Urothelium cell line (cell line): Measurements from ENCODE around the gene NUS1.
"Not testable (repeated sequence)": the region's sequence is repeated elsewhere in the genome, so short reads cannot be mapped to it uniquely, and the experiment has no call there.

Experiments used
- DNase-seq: peaks from one replicate; pipeline ENCODE4 v3.0.0; 2011; ENCODE audit warnings: low spot score, mixed read lengths
- FAIRE-seq: peaks from 2 replicates; lab custom pipeline; 2011; peaks lifted over from hg19 to GRCh38; lab: Jason Lieb, UNC

Gene NUS1

GRCh38 chr6:117674991-117675657, at the start of gene NUS1:
Gene NUS1, plus strand, starts transcription at chr6:117675469. Its CDS starts 202 bp downstream, at chr6:117675671.
- DNase-seq: peak; percentile 93
- FAIRE-seq: no peak

DNA sequence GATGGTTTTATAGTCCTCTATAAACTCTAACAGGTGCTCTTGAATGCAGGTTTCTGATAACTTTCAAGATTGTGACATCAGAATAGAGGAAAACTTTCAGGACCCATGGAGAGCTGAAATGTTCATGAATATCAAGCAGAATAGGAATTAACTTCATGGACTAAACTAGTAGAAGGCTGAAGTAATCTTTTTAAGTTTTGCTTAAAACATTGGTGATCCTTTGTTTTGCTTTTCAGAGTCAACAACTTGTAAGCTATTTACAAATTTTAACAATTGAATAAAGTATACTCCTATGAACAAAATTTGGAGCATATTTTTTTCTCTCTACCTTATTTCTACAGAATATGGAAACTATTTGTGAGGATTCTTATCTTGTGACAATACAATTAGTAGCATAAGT, 47.7 kb upstream of the NUS1 start:
- FAIRE-seq: no peak

GRCh38 chr6:117629119-117629660, 46.1 kb upstream of the NUS1 start:
- no peak for FAIRE-seq
- DNase-seq: no peak

More for the DNA sequence above, 47.7 kb upstream of the NUS1 start:
- DNase-seq: no peak

DNA sequence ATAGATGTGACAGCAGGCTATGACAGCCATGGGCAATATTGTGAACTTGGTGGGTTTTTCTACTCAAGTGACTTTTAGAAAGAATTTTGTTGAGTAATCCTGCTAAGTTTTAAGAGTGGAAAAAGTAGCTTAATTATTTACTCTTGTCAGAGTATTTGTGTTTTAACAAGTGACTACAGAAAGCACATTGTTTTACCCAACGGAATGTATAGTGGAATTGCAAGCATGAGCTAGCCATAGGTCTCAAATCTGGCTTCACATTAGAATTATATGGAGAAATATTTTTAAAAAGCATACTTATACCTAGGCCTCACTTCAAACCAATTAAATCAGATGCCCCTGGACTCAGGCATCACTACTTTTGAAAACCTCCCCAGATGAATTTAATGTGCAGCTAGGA, 37.5 kb upstream of the NUS1 start:
- FAIRE-seq: no peak
- DNase-seq: no peak

DNA sequence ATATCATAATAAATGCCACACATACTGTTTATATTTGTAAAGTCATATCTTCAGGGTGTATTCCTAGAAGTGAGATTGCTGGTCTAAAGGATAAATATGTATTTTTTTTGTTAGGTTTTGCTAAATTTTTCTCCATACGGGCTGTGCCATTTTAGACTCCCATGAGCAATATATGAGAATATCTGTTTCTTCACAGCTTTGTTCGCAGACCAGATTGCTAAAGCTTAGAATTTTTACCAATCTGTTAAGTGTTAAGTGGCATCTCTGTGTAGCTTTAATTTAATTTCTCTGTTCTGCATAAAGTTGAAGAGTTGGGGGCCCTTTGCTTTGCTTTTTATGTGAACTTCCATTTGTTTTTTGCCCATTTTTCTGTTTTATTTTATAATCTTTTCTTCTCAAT, 32.3 kb upstream of the NUS1 start:
- DNase-seq (no peak), FAIRE-seq (no peak)

DNA sequence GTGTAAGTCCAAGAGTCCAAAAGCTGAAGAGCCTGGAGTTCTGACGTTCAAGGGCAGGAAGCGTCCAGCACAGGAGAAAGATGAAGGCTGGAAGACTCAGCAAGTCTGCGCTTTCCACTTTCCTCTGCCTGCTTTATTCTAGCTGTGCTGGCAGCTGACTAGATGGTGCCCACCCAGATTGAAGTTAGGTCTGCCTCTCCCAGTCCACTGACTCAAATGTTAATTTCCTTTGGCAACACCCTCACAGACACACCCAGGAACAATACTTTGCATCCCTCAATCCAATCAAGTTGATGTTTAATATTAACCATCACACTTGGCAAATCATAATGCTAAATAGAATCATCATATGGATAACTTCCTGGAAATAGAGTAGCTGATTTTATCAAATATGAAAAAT, 23.3 kb upstream of the NUS1 start:
- DNase-seq, FAIRE-seq: not testable (repeated sequence)

DNA sequence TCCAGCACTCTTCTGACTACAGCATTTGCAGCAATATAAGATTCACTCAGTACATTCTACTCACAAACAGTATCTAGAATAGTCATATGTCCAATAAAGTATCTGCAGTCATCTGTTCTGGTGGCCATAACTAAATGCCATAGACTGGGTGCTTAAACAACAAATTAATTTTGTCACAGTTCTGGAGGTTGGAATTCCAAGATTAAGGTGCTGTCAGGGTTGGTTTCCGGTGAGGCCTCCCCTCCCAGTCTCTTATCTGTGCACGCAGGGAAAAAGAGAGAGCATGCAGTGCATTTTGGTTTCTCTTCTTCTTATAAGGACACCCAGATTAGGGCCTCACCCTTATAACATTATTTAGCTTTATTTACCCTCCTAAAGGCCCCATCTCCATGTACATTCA, 21.3 kb upstream of the NUS1 start:
- DNase-seq: no peak
- no peak for FAIRE-seq

GRCh38 chr6:117655380-117655779, 19.9 kb upstream of the NUS1 start:
- FAIRE-seq (no peak), DNase-seq (no peak)

DNA sequence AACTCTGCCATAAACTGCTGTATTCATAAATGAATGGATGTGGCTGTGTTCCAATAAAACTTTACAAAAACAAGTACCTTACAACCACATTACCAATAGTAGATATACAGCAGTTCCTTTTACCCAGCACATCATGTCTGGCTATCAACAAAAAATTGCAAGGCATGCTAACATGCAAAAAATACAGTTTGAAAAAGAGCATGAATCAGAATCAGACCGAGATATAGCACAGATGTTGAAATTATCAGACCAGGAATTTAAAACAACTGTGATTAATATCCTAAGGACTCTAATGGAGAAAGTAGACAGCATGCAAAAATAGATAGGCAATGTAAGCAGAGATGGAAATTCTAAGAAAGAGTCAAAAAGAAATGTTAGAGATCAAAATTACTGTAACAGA, 8.4 kb upstream of the NUS1 start:
- DNase-seq (no peak), FAIRE-seq (no peak)

DNA sequence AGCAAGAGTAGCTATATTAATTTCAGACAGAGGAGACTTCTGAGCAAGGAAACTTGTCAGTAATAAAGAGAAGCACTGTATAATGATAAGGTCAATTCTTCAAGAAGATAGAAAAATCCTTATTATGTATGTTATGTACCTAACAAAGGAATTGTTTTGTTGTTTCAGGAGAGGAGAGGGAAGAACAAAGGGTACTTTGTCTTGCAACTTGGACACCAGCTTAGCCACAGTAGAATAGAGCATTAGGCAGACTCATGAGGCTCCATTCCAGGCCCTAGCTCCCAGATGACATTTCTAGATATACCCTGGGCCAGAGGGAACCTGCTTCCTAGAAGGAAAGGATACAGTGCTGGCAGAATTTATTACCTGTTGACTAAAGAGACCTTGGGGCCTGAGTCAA, 6.5 kb upstream of the NUS1 start:
- no peak for DNase-seq
- FAIRE-seq: no peak

DNA sequence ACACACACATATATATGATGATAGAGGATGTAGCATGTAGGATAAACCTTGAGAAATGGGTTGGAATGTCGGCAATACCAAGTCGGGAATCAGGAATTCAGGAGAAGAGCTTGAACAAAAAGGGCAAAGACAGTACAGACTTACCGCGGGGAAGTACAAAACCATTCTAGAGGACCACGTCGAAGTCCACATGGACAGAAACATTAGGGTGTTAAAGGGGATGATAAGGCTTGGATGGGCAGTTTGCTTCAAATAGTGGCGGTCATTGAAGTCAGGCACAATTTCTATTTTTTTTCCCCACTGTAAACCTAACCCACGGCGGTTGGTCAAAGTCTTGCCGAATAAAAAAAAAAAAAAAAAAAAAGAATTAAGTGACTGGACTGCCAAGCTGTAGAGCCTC, 766 bp upstream of the NUS1 start:
- FAIRE-seq: no peak
- no peak for DNase-seq

DNA sequence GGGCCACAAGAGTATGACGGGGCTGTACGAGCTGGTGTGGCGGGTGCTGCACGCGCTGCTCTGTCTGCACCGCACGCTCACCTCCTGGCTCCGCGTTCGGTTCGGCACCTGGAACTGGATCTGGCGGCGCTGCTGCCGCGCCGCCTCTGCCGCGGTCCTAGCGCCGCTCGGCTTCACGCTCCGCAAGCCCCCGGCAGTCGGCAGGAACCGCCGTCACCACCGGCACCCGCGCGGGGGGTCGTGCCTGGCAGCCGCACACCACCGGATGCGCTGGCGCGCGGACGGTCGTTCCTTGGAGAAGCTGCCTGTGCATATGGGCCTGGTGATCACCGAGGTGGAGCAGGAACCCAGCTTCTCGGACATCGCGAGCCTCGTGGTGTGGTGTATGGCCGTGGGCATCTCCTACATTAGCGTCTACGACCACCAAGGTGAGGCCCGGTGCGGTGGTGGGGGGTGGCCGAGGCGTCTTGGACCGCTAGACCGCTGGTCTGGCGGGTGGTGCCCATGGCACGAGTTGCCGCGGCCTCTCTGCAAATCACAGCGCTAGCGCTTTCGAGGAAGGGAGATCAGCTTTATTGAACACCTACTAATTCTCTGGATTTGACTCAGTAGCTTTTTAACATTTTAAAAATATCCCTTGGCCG, 511 bp downstream of the NUS1 start:
- not testable (repeated sequence) for DNase-seq, FAIRE-seq

GRCh38 chr6:117676577-117677218, 1.4 kb downstream of the NUS1 start:
- DNase-seq (no peak), FAIRE-seq (no peak)

DNA sequence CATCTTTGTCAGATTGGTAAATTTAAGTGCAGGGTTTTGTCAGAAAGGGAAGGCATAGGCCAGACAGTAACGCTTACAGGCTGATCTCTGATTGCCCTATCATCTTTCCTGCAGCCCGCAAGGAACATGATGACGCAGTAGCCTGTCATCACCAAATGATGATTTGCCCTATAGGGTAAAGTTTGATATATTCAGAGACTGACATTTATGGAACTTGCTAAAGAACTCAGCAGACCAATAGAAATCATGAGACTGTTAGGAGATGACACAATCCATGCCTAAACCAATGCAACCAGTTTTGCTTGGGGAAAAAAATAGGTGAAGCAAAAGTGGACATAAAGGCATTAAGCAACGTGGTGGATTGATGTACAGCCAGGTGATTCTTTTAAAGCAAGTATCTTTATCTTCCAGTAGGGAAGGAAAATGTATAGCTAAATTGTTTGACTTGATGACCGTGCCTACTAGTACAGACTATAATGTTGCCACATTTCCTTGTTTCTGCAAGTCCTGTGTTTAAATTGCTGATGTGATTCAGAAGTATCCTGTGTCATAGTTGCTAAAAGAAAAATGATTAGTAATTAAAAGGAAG, 2.4 kb downstream of the NUS1 start:
- no peak for FAIRE-seq
- no peak for DNase-seq

- FAIRE-seq (no peak), DNase-seq (no peak)
These were observed 6.0 kb downstream of the NUS1 start for GRCh38 chr6:117681162-117681741.

DNA sequence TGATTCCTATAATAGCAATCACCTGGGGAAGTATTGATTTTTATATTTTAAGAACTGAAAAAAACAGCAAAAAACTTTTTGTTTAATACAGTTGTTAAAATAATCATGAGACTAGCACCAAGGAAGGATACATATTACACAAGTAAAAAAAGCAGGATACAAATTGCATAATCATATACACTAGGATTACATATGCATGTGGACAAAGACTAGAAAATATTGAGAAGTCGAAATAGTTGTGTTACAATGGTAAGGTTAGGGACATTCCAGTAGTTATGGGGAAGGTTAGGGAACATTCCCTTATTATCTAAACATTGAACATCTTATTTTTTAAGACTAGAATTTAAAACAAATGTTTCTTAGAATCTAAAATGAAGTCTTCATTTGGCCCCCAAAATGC, 9.5 kb downstream of the NUS1 start:
- DNase-seq: no peak
- no peak for FAIRE-seq

- FAIRE-seq: no peak
- no peak for DNase-seq
These were observed 10.1 kb downstream of the NUS1 start for GRCh38 chr6:117685359-117685758.

GRCh38 chr6:117687021-117687648, 11.9 kb downstream of the NUS1 start:
- DNase-seq (no peak), FAIRE-seq (no peak)

- FAIRE-seq, DNase-seq: not testable (repeated sequence)
These were observed 14.3 kb downstream of the NUS1 start for GRCh38 chr6:117689584-117689983.

DNA sequence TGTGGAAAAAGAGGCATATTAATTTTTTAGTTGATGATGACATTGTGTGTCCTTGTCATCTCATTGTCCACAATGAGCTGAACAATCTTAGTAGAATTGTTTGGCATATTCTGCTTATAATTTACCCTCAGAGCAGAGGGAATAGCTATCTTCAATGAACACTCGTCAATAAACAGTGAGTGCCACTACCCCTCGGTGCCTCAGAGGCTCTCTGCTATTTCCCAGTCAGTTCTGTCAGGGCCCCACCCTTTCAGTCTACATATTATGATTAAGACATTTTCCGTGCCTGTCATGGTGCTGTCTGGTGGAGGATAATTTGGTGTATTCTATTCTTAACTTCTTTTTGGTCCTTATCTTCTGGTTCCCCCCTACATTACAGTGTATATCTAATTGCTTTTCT, 31.2 kb downstream of the NUS1 start:
- DNase-seq (no peak), FAIRE-seq (no peak)
